Brain pericyte (primary cell): ENCODE measurements around the gene NOX5.
A peak's percentile ranks its signal among the peaks of the same experiment; 100 is the strongest.
"Not testable (repeated sequence)": the region's sequence is repeated elsewhere in the genome, so short reads cannot be mapped to it uniquely, and the experiment has no call there.

ENCODE experiments used
- DNase-seq: peaks from one replicate; pipeline ENCODE4 v3.0.0-alpha.2; 2012; ENCODE audit warnings: low read depth, low spot score

NOX5 gene

GRCh38 chr15:69058830-69059556, 44.5 kb downstream of the NOX5 start:
- peak; percentile 68 for DNase-seq

DNA sequence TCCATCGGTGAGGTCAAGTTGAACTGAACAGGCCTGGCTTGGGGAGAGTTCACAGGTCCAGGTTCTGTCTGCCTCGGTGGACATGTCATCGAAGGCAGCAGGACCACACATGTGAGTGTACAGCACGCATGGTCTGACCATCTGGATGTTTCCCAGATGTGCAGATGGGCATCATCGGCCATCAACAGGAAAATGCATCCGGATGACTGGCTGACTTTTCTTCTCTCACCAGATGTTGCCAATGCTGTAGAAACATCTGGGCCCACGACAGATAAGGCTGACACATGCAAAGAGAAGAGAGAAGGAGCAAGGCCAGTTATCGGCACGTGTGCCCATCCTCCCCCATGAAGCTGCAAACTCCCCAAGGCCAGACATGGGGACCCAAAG, 45.1 kb downstream of the NOX5 start:
- no peak for DNase-seq

DNA sequence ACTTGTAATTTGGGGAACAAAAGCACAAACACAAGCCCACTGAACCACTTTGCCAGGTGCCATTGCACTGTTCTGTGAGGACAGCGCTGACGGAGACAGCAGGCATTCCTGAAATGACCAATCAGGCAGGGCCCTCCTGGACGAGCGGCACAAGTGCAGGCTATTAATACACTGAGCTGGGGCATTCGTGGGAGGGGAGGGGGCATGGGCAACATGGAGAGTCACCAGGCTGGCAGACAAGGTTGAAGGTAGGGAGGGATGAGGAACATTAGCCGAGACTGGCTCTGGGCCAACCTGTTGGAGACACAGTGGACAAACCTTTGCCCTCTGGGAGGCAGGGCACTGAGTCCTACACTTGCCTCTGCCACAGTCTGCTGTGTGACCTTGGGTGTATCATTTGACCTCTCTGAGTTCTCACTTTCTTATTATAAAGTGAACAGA, 45.6 kb downstream of the NOX5 start:
- DNase-seq, result no peak

DNA sequence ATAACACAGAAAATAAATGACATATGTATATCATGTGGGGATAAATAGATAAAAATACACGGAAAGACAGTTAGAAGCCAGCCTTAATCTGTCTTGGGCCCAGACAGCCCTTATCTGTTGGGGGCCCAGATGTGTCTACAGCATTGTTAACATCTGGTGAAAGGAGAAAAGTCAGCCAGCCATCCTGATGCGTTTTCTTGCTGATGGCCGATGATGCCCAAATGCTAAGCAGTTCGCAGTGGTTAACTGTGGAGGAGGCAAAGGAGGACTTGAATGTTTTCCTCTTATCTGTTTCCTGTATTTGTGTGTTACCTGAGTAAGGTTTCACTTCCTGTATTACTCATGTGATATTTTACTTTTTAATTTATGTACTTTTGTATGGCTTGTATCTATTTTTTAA, 46.2 kb downstream of the NOX5 start:
- DNase-seq, result no peak

GRCh38 chr15:69061414-69061842, 46.9 kb downstream of the NOX5 start:
- DNase-seq, result no peak

DNA sequence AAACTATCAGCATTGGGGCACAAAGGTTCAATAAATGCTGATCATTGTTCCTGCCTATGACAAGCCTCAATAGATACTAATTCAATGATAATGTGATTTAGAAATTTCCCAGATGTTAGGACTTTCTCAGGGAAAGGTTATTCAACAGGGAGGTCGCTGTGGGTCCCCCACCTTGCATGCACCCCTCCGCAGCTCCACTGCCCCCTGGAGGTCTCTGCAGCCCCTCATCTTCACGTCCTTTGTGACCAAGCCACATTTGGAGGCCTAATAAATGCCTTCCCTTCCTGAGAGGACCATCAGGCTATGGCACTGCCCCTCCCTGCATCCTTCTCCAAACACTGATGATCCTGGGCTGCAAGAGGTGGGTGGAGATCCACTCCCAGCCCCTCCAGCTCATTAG, 50.2 kb downstream of the NOX5 start:
- DNase-seq, result no peak

DNA sequence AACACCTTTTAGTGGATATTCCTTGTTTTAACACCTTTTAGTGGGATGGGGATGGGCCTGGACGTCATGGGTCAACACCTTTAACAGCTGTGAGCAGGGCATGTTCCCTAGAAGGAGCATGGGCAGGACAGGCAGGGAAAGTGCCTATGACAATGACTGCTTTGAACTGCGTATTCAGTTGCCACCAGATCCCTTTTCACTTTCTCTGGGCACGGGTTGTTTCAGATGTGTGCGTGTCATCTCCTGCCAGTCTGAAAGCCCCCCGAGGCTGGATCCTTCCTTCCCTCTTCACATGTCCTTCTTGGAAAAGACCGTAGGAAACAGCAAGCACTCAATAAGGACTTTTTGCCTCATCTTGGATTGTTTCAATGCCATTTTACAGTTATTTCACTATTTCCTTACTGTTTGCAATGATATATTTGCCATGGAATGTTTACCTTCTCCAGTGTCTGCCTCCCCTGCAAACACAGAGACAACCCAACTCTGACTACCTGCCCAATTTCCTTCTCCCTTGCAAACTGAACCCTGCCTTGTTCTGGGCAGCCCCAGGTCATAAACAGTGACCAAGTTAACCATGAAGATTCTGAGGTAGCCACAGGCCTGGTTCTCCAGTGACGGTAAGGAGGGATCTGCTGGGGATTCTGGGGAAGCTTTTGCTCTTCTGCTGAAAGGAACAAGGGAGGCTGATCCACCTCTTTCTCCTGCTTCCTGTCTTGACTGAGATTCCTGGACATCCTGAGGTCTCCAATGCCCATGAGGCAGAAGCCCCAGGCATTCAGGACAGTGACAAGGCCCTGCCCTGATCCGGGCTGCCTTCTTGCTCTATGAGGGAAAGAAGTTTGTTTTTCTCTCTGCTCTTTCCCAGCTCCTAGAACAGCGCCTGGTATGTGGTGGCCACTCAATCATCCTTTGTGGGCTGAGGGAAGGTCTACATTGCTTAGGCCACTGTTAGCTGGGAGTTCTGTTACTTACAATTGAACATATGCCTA, 51.8 kb downstream of the NOX5 start:
- DNase-seq, result no peak

DNA sequence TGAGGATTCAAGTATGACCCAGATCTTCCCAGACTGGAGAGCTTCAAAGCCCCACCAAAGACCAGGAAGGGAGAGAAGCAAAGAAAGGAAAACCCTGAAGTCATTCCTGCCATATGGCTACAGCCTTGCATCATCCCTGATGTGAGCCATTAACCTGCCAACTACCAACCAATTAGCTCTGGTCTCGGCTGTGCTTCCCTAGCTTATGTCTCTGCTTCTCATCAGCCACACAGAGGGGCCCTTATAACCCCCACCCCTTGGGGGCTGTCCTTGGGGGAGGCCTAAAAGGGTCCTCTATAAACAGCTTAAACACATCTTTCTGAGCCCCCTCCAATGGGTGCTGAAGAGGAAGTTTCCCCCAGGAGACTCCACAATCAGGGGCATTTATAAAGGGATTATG, 52.8 kb downstream of the NOX5 start:
- no peak for DNase-seq

GRCh38 chr15:69068157-69068556, 53.7 kb downstream of the NOX5 start:
- no peak for DNase-seq

DNA sequence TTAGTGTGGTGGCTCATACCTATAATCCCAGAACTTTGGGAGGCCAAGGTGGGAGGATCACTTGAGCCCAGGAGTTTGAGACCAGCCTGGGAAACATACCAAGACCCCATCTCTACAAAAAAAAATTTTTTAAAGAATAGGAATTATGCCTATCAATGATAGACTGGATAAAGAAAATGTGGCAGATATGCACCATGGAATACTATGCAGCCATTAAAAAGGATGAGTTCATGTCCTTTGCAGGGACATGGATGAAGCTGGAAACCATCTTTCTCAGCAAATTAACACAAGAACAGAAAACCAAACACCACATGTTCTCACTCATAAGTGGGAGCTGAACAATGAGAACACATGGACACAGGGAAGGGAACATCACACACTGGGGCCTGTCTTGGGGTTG, 54.8 kb downstream of the NOX5 start:
- DNase-seq, result not testable (repeated sequence)

GRCh38 chr15:69069996-69070395, 55.5 kb downstream of the NOX5 start:
- no peak for DNase-seq

GRCh38 chr15:69070396-69070795, 55.9 kb downstream of the NOX5 start:
- DNase-seq, result no peak

DNA sequence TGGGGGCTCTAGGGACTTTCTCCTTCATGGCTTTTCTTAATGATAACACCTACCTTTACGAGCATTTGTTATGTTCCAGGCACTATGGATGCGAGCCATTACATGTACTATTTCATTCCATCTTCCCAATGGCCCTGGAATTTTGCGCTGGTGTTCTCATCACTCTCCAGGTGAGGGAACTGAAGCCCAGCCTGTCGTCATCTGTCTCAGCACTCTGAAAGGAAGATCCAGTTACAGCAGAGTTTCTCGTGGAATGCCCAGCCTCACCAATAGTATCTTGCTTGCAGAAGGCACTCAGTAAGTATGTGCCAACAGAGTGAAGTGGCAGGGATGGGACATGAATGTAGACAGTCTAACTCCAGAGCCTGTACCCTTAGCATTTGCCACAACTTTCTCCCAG, 56.8 kb downstream of the NOX5 start:
- DNase-seq, result no peak

DNA sequence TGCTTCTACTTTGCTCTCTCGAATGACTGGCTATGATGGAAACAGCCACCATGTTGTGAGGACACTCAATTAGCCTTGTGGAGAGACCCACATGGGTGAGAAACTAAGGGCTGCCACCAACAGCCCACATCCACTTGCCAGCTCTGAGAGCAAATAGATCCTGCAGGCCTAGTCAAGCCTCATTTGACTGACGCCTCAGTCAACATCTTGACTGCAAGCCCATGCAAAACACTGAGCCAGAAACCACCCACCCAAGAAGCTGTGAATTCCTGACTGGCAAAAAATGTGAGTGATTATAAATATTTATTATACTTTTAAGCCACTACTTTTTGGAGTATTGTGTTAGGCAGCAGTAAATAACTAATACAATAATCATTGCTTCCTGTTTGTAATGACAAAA, 58.4 kb downstream of the NOX5 start:
- no peak for DNase-seq

DNA sequence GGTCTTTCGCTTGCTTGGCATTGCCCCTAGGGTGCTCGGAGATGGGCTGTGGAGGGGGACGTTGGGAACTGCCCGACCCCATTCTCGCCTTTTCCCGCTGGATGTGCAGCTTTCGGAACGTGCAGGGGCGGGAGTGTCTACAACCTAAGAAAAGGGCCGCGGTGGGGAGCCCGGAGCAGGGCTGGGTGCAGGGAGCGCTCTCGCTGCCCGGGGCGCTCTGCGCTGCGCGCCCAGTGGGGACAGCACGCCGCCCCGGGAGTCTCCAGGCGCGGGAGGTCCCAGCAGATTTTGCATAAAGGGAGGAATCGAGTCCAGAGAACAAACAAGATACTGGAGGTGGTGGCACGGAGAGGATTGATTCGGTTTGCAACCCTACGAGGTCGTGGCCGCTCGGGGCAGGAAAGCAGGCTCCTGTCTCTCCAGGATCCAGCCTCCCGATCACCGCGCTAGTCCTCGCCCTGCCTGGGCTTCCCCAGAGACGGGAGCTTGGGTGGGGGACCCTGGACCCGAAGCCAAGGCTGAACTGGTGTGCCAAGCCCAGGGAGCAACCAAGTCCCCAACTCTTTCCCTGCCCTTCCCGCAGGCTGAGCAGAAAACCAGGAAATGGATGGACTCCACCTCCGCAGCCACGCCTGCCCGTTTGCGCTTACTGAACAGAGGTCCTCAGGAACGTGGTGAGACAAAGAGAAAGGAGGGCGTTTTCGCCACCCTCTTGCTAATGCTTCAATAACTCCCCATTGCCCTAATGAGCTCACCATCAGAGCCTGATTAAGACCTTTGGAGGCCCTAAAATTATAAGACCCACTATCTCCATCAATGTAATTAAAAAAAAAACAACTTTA, 59.7 kb downstream of the NOX5 start:
- no peak for DNase-seq

DNA sequence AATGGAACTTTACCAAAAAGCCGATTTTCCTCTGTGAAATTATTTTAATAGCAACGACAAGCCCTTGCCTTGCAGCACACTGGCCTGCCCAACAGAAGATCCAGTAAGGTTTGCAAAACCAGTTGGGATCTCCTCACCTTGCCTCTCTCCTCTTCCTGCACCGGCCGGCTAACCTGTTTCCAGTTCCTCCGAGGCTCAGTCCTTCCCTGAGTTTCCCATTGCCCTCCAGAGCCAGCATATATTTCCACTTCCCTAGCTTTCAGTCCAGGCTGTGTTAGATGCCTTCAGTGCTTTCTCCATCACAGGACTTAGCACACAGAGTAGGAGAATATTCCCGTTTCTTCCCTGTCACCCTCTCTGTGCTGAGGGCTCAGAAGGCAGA, 60.3 kb downstream of the NOX5 start:
- DNase-seq, result no peak

- no peak for DNase-seq
Measured at GRCh38 chr15:69075440-69075839, 60.9 kb downstream of the NOX5 start.

- no peak for DNase-seq
Measured at GRCh38 chr15:69076756-69077155, 62.3 kb downstream of the NOX5 start.

DNA sequence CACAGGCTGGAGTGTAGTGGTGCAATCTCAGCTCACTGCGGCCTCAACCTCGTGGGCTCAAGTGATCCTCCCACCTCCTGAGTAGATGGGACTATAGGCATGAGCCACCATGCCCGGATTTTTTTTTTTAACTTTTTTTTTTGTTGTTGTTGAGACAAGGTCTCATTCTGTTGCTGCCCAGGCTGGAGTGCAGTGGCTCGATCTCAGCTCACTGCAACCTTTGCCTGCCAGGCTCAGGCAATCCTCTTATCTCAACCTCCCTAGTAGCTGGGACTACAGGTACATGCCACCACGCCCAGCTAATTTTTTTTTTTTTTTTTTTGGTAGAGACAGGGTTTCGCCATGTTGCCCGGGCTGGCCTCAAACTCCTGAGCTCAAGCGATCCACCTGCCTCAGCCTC, 64.1 kb downstream of the NOX5 start:
- DNase-seq, result no peak

- DNase-seq, result no peak
Measured at GRCh38 chr15:69080295-69081248, 66.1 kb downstream of the NOX5 start.
